ENCODE measurements around the gene MT1E.
"Not testable (repeated sequence)": the region's sequence is repeated elsewhere in the genome, so short reads cannot be mapped to it uniquely, and the experiment has no call there.

MT1E gene

GRCh38 chr16:56607109-56607618 lies 18.4 kb upstream of the MT1E start:
- DNase-seq, result peak in 1 of 2 donors; percentile 27

GRCh38 chr16:56607675-56608042 lies 17.9 kb upstream of the MT1E start:
- DNase-seq, result no peak

GRCh38 chr16:56608043-56608875 lies 17.3 kb upstream of the MT1E start, which contains the start of gene MT2A:
MT2A (plus strand) TSS chr16:56608584; CDS start chr16:56608656, 72 bp downstream.
- DNase-seq, result peak; percentile 90 to 94

GRCh38 chr16:56608876-56609462 lies 16.6 kb upstream of the MT1E start:
- peak in 1 of 2 donors; percentile 28 for DNase-seq

GRCh38 chr16:56609463-56609921 lies 16.1 kb upstream of the MT1E start:
- peak; percentile 74 for DNase-seq

- DNase-seq, result peak; percentile 81
Measured at GRCh38 chr16:56610017-56610608, 15.5 kb upstream of the MT1E start.

- peak in 1 of 2 donors; percentile 53 for DNase-seq
Measured at GRCh38 chr16:56610609-56611111, 14.9 kb upstream of the MT1E start.

- DNase-seq, result no peak
Measured at GRCh38 chr16:56611281-56611833, 14.2 kb upstream of the MT1E start.

- DNase-seq, result no peak
Measured at GRCh38 chr16:56613706-56614105, 11.9 kb upstream of the MT1E start.

- DNase-seq, result no peak
Measured at GRCh38 chr16:56614549-56614991, 11.0 kb upstream of the MT1E start.

- DNase-seq, result no peak
Measured at GRCh38 chr16:56615353-56615752, 10.2 kb upstream of the MT1E start.

- DNase-seq, result no peak
Measured at GRCh38 chr16:56616608-56617211, 8.9 kb upstream of the MT1E start.

GRCh38 chr16:56617212-56618085 lies 8.1 kb upstream of the MT1E start:
- DNase-seq, result peak in 1 of 2 donors; percentile 78

- DNase-seq, result no peak
Measured at GRCh38 chr16:56618138-56618537, 7.4 kb upstream of the MT1E start.

- no peak for DNase-seq
Measured at GRCh38 chr16:56620339-56620897, 5.2 kb upstream of the MT1E start.

- DNase-seq, result not testable (repeated sequence)
Measured at GRCh38 chr16:56621665-56622445, 3.7 kb upstream of the MT1E start.

- not testable (repeated sequence) for DNase-seq
Measured at GRCh38 chr16:56623184-56623583, 2.4 kb upstream of the MT1E start.

GRCh38 chr16:56623637-56624036 lies 1.9 kb upstream of the MT1E start:
- DNase-seq, result no peak

GRCh38 chr16:56625943-56626654 lies 518 bp downstream of the MT1E start:
- DNase-seq, result no peak

- no peak for DNase-seq
Measured at GRCh38 chr16:56626685-56627084, 1.1 kb downstream of the MT1E start.
